ENCODE data around the gene KIF1B. TPM values are rescaled to one million over a fixed set of nuclear protein-coding genes. Genes with fewer than 3 reads are reported as not detected.
A peak's percentile ranks its signal among the peaks of the same experiment; 100 is the strongest.

Gene KIF1B
- total RNA-seq, 1 experiment from 2014 or later = 57.7 TPM

DNA sequence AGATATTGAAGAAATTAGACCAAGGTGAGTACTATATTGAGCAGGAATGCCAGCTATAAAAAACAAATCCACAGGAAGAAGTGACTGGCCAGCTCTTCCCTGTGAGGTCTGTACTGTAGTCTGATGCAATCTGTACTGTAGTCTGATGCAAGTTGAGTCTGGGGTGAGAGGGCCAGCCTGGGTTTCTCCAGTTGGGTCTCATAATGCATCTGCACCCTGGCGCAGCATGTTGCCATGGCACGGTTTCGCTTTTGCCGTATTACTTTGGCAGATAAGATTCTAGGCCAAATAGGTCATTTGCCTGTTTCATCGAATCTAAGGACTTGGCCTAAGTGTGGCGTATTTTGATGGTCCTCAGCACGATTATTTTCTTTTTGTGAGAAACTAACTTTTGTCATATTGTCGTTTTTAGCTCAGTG lies 164.1 kb downstream of the KIF1B start:
- H3K18ac ChIP-seq (ENCODE audit: insufficient read length, low read depth, low read length) = no peak overlapping the region
- no peaks in the 10 kb centered on the region for H4K20me1 ChIP-seq (ENCODE audit: control insufficient read depth, insufficient read depth, insufficient read length)
- H3K4me1 ChIP-seq (ENCODE audit: insufficient read depth, low read length) = no peaks in the 10 kb centered on the region
- no peak overlapping the region for H3K9ac ChIP-seq (ENCODE audit: extremely low read depth, insufficient read length, low read length)
- H3K79me1 ChIP-seq (ENCODE audit: insufficient read depth, low read depth, low read length, poor library complexity, severe bottlenecking) = no peaks in the 10 kb centered on the region
- no peak overlapping the region for H2AFZ ChIP-seq (ENCODE audit: low read length)
- no peak overlapping the region for H3K14ac ChIP-seq (ENCODE audit: insufficient read depth, low read length)
- H3K4ac ChIP-seq (ENCODE audit: low read depth, low read length) = no peak overlapping the region
- H3K23me2 ChIP-seq (ENCODE audit: insufficient read length, low read depth, low read length, poor library complexity, severe bottlenecking) = no peaks in the 10 kb centered on the region
- Mint-ChIP-seq H3K4me3 (no peak overlapping the region), H3K27me3 (ENCODE audit: low read depth) (no peaks in the 10 kb centered on the region), H3K9me3 (no peaks in the 10 kb centered on the region), H3K27ac (peak overlapping the region in 1 of 3 experiments; percentile 32; a peak in 3 of 7 replicates), H3K4me1 (no peaks in the 10 kb centered on the region), H3K36me3 (ENCODE audit: insufficient read depth in 1 of 3, low read depth in 3 of 3) (peaks cover 31 to 75% (median 66%) of the 10 kb centered on the region in 3 experiments)
- DNase-seq = no peak
- no peak overlapping the region for H3K4me2 ChIP-seq (ENCODE audit: insufficient read depth, insufficient read length, low read length)
- no peak overlapping the region for H3T11ph ChIP-seq (ENCODE audit: low read length)
- WGBS (ENCODE audit: extremely low coverage, insufficient read length, low lambda C conversion rate) = no CpG with 5 or more reads among the region's 8 CpGs
- H3K27ac ChIP-seq (ENCODE audit: insufficient read length, low read depth, low read length) = no peak overlapping the region
- H4K5ac ChIP-seq (ENCODE audit: insufficient read length, low read depth, low read length) = no peak overlapping the region
- no peak overlapping the region for H3K56ac ChIP-seq (ENCODE audit: insufficient read length, low read depth, low read length)
- TF ChIP-seq, protein P1, sequence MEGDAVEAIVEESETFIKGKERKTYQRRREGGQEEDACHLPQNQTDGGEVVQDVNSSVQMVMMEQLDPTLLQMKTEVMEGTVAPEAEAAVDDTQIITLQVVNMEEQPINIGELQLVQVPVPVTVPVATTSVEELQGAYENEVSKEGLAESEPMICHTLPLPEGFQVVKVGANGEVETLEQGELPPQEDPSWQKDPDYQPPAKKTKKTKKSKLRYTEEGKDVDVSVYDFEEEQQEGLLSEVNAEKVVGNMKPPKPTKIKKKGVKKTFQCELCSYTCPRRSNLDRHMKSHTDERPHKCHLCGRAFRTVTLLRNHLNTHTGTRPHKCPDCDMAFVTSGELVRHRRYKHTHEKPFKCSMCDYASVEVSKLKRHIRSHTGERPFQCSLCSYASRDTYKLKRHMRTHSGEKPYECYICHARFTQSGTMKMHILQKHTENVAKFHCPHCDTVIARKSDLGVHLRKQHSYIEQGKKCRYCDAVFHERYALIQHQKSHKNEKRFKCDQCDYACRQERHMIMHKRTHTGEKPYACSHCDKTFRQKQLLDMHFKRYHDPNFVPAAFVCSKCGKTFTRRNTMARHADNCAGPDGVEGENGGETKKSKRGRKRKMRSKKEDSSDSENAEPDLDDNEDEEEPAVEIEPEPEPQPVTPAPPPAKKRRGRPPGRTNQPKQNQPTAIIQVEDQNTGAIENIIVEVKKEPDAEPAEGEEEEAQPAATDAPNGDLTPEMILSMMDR (conservative IDR thresholded peaks at IDR 0.05) = no peak
- H4K8ac ChIP-seq (replicated peaks; ENCODE audit: insufficient read length, low read depth, low read length) = no peak overlapping the region
- no peaks in the 10 kb centered on the region for H3K79me2 ChIP-seq (ENCODE audit: insufficient read depth, low read length)
- no peak overlapping the region for H3K23ac ChIP-seq (ENCODE audit: insufficient read length, low read depth, low read length)
- no peak overlapping the region for H2BK12ac ChIP-seq (ENCODE audit: insufficient read length, low read depth, low read length)
- H3K27me3 ChIP-seq (ENCODE audit: insufficient read depth, low read length) = no peaks in the 10 kb centered on the region
- no peak overlapping the region for H2BK5ac ChIP-seq (ENCODE audit: insufficient read length, low read length)
- H4K91ac ChIP-seq (ENCODE audit: insufficient read length, low read depth, low read length) = no peak overlapping the region
- H2AK5ac ChIP-seq (ENCODE audit: insufficient read length, low read length) = no peak overlapping the region
- H2BK15ac ChIP-seq (ENCODE audit: low read depth, low read length) = no peak overlapping the region
- no peak overlapping the region for H2BK20ac ChIP-seq (ENCODE audit: low read depth, low read length, poor library complexity, severe bottlenecking)
- H3K9me3 ChIP-seq (ENCODE audit: control insufficient read depth, low read depth, low read length) = no peaks in the 10 kb centered on the region
- H2BK120ac ChIP-seq (ENCODE audit: low read depth, low read length, poor library complexity, severe bottlenecking) = no peak overlapping the region
